ENCODE measurements around the gene NTRK1.

NTRK1 gene

DNA sequence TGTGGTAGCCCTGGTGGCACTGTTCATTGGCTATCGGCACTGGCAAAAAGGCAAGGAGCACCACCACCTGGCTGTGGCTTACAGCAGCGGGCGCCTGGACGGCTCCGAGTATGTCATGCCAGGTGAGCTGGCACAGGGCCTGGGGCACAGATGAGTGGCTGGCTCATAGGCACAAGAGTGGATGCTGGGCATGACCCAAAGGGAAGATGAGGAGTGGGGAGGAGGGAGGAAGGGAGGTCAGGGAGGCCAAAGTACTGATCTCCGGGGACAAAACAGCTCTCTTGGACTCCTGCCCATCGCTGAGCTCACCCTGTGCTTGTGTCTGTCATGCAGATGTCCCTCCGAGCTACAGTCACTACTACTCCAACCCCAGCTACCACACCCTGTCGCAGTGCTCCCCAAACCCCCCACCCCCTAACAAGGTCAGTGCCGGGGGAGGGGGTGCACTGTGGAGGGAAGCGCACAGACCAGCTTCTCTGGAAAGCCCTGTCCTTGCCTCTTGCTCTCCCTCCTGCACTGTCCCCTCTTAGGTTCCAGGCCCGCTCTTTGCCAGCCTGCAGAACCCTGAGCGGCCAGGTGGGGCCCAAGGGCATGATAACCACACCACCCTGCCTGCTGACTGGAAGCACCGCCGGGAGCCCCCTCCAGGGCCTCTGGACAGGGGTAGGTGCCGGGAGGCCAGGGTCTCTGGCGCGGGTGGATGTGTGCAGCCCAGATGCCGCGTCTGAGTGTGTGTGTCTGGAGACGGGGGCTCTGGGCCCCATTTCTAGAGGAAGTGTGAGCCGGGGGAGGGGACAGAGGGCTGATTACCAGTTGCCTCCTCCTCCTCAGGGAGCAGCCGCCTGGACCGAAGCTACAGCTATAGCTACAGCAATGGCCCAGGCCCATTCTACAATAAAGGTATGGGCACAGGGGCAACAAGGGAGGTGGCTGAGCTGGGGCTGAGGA is 52.5 kb downstream of the NTRK1 start:
- TF ChIP-seq, protein P1, sequence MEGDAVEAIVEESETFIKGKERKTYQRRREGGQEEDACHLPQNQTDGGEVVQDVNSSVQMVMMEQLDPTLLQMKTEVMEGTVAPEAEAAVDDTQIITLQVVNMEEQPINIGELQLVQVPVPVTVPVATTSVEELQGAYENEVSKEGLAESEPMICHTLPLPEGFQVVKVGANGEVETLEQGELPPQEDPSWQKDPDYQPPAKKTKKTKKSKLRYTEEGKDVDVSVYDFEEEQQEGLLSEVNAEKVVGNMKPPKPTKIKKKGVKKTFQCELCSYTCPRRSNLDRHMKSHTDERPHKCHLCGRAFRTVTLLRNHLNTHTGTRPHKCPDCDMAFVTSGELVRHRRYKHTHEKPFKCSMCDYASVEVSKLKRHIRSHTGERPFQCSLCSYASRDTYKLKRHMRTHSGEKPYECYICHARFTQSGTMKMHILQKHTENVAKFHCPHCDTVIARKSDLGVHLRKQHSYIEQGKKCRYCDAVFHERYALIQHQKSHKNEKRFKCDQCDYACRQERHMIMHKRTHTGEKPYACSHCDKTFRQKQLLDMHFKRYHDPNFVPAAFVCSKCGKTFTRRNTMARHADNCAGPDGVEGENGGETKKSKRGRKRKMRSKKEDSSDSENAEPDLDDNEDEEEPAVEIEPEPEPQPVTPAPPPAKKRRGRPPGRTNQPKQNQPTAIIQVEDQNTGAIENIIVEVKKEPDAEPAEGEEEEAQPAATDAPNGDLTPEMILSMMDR (IDR thresholded peaks at IDR 0.05; ENCODE audit: insufficient read depth, low read length, poor library complexity, severe bottlenecking): no peak

DNA sequence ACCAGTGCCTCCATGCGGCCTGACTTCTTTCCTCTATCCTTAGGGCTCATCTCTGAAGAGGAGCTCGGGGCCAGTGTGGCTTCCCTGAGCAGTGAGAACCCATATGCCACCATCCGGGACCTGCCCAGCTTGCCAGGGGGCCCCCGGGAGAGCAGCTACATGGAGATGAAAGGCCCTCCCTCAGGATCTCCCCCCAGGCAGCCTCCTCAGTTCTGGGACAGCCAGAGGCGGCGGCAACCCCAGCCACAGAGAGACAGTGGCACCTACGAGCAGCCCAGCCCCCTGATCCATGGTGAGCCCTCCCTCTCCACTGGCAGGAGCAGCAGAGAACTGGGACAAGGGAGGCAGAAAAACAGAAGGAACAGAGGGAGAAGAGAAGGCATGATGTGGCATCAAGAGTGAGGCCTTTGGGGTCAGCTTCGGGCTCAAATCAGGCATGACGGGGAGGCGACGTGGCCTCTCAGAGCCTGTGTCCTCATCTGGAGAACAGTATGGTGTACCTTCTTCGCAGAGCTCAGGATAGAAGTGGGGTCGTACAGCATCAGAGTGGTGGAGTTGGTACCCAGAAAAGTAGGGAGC is 53.2 kb downstream of the NTRK1 start:
- Histone ChIP-seq H3K4me3 (replicated peaks; ENCODE audit: low read depth, low read length) (no peak overlapping the region), H3K27me3 (replicated peaks; ENCODE audit: control insufficient read depth, insufficient read depth, low read length) (no peaks in the 10 kb centered on the region; the same call in none of the 2 replicates), H3K36me3 (ENCODE audit: control insufficient read depth, insufficient read depth, low read length) (no peaks in the 10 kb centered on the region)
- no peak for DNase-seq (ENCODE audit: extremely low read depth, insufficient read length)
- TF ChIP-seq, protein P1 (IDR thresholded peaks at IDR 0.05; ENCODE audit: insufficient read depth, low read length, poor library complexity, severe bottlenecking): no peak

More for the DNA sequence above, 52.5 kb downstream of the NTRK1 start:
- DNase-seq (ENCODE audit: extremely low read depth, insufficient read length): no peak
- H3K4me3 ChIP-seq (replicated peaks; ENCODE audit: low read depth, low read length): no peak overlapping the region
- H3K27me3 ChIP-seq (replicated peaks; ENCODE audit: control insufficient read depth, insufficient read depth, low read length): no peaks in the 10 kb centered on the region; the same call in none of the 2 replicates
- no peaks in the 10 kb centered on the region for H3K36me3 ChIP-seq (ENCODE audit: control insufficient read depth, insufficient read depth, low read length)

DNA sequence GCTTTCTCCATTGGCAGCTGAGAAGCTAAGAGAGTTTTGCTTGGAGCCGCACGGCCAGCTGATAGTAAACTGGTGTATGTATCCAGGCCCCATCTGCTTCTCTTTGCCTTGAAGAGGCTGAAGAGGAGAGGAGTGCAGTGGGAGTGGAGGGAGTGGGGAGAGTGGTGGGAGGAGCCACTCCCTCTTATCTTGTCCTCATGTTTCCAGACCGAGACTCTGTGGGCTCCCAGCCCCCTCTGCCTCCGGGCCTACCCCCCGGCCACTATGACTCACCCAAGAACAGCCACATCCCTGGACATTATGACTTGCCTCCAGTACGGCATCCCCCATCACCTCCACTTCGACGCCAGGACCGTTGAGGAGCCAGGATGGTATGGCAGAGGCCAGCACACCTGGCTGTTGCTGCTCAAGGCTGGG is 53.8 kb downstream of the NTRK1 start:
- no peak overlapping the region for H3K4me3 ChIP-seq (replicated peaks; ENCODE audit: low read depth, low read length)
- no peak for DNase-seq (ENCODE audit: extremely low read depth, insufficient read length)
- H3K36me3 ChIP-seq (ENCODE audit: control insufficient read depth, insufficient read depth, low read length): no peaks in the 10 kb centered on the region
- no peaks in the 10 kb centered on the region; the same call in none of the 2 replicates for H3K27me3 ChIP-seq (replicated peaks; ENCODE audit: control insufficient read depth, insufficient read depth, low read length)
- TF ChIP-seq, protein P1 (IDR thresholded peaks at IDR 0.05; ENCODE audit: insufficient read depth, low read length, poor library complexity, severe bottlenecking): no peak

DNA sequence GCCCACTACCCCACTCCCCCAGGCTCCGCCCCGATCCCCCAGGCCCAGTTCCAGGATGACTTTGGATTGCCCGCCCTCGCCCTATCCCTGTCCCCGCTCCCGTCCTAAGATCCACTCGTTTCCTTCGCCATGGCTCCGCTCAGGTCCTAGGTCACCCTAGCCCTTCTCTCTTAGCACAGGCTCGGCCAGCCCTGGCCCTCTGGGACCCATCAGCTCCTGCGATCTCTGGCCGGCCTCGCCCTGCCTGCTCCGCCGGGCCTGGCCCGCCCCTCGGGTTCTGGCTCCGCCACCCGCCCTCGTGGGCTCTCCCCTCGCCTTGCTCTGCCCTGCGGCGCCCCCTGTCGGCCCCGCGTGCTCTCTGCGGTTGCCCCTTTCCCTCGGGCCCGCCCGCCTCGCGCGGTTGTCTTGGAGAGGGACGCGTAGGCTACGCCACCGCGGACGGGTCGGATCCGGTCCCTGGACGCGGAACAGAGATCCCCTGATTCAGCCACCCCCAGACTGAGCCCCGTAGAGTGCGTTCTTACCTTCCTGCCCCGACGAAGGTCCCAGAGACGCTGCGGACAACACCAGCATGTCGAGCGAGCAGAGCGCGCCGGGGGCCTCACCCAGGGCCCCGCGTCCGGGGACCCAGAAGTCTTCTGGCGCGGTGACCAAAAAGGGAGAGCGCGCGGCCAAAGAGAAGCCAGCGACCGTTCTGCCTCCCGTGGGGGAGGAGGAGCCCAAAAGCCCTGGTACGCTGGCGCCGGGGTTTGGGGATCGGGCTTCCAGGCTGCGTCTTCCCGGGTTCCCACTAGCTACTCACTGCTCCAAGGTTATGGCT is 59.8 kb downstream of the NTRK1 start, which contains the start of gene LRRC71:
Gene LRRC71, plus strand, starts transcription at position 400 of the 820 bp plus-strand sequence. Its CDS starts 172 bp downstream, at position 572.
- TF ChIP-seq, protein P1 (IDR thresholded peaks at IDR 0.05; ENCODE audit: insufficient read depth, low read length, poor library complexity, severe bottlenecking): peak; percentile 57
- peak; percentile 54 for DNase-seq (ENCODE audit: extremely low read depth, insufficient read length)
- peaks cover 7% of the 10 kb centered on the region for H3K27me3 ChIP-seq (replicated peaks; ENCODE audit: control insufficient read depth, insufficient read depth, low read length)
- H3K36me3 ChIP-seq (ENCODE audit: control insufficient read depth, insufficient read depth, low read length): no peaks in the 10 kb centered on the region
- no peak within 1 kb of the TSS for H3K4me3 ChIP-seq (replicated peaks; ENCODE audit: low read depth, low read length)

DNA sequence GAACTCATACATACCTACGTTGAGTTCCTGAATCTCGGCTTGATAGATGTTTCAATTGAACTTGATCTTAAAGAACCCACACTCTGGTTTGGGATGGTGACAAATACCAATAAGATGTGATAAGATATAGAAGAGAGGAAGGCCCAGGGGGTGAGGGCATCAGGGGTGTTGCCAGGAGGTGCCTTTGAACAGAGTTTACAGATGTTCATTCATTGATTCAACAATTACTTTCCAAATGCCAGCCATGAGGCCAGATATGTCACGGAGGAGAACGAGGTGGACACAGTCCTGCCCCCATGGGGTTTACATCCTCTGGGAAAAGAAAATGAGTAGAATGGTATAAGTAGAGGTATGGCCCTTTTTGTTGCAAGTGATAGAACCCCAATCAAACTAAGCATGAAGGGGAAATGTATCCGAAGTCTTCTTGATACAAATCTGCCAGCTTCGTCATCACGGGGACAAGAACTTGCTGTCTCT is 60.4 kb downstream of the NTRK1 start:
- no peak for DNase-seq (ENCODE audit: extremely low read depth, insufficient read length)
- H3K36me3 ChIP-seq (ENCODE audit: control insufficient read depth, insufficient read depth, low read length): no peaks in the 10 kb centered on the region
- peaks cover 7% of the 10 kb centered on the region for H3K27me3 ChIP-seq (replicated peaks; ENCODE audit: control insufficient read depth, insufficient read depth, low read length)
- no peak overlapping the region for H3K4me3 ChIP-seq (replicated peaks; ENCODE audit: low read depth, low read length)
- TF ChIP-seq, protein P1 (IDR thresholded peaks at IDR 0.05; ENCODE audit: insufficient read depth, low read length, poor library complexity, severe bottlenecking): no peak

All from GM06990 (cell line).